ENCODE data around the gene ACAT2.
"Not testable (repeated sequence)": the region's sequence is repeated elsewhere in the genome, so short reads cannot be mapped to it uniquely, and the experiment has no call there.

Gene ACAT2

GRCh38 chr6:159816775-159817174 lies 54.9 kb downstream of the ACAT2 start:
- not testable (repeated sequence) for DNase-seq

DNA sequence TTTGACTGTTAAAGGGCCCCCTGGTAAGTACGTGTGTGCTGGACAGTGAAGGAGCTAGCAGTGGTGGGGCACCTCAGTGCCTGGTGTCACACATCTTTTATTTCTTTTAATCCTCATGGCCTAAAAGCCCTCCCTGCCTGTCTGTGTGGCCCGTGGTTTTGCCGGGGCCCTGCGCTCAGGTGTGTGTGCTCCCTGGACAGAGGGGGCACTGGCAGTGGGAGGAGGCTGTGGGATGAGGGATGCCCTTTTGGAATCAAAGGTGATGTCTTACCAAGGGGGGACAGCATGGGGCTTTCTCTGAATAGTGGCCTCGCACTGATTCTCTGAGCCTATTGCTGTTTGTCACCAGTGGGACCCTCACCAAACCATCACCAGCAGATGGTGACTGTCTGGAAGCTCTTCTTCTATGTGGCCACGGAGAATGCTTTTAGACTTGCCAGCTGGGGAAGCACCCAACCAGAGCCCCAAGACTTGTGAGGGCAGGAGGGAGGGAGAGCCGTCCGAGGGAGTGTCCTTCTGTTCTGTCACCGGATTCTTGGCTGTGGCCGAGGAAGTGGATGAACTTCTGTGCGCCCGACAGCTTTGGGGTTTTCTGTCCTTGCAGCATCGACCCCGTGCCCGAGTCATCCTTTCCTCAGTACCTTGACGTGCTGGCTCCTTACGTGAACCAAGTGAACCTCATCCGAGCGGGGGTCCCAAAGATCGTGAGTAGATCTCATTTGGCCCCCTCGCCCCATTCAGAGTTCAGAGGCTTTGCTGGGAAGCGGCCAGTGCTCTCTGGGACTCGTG lies 56.3 kb downstream of the ACAT2 start:
- DNase-seq, result no peak

- DNase-seq, result no peak
Measured at GRCh38 chr6:159819098-159819497, 57.3 kb downstream of the ACAT2 start.

- peak; percentile 66 for DNase-seq
Measured at GRCh38 chr6:159819932-159820640, 58.2 kb downstream of the ACAT2 start.

DNA sequence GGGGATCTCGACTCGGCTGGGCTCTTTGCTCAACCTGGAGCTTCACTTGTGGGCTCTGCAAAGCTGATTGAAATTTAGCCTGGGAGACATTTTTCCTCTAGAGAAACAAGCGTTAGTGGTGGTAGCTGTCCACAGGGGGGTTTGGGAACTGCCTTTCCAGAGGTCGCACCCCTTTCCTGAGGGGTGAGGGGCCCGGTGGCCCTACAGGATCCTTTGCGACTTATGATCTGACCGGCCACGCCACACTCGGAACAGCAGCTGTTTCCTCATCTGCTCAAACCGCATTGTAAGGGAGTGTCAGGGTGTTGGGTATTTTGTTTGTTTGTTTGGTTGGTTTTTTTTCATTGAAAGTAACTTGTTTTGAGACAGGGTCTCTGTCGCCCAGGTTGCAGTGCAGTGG lies 59.3 kb downstream of the ACAT2 start:
- no peak for DNase-seq

DNA sequence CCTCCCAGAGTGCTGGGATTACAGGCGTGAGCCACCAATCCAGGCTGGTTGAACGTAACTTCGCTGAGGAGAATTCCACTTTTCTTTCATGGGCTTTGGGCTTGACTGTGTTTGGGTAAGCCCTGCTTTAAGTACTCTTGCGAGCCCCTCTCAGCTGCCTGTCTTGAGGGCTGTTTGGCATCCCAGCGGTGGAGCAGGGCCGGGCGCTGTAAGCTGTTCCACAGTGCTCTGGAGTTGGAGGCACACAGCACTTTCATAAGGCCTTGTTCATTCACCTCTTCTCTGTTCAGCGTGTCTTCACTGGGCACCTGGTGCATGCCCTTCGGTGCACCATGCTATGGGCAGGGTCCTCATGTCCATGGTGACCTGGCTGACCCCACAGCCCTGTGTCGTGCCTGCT lies 59.9 kb downstream of the ACAT2 start:
- no peak for DNase-seq

GRCh38 chr6:159823953-159824352 lies 62.1 kb downstream of the ACAT2 start:
- no peak for DNase-seq

- not testable (repeated sequence) for DNase-seq
Measured at GRCh38 chr6:159824690-159825089, 62.8 kb downstream of the ACAT2 start.

GRCh38 chr6:159826004-159826403 lies 64.2 kb downstream of the ACAT2 start:
- DNase-seq, result no peak

DNA sequence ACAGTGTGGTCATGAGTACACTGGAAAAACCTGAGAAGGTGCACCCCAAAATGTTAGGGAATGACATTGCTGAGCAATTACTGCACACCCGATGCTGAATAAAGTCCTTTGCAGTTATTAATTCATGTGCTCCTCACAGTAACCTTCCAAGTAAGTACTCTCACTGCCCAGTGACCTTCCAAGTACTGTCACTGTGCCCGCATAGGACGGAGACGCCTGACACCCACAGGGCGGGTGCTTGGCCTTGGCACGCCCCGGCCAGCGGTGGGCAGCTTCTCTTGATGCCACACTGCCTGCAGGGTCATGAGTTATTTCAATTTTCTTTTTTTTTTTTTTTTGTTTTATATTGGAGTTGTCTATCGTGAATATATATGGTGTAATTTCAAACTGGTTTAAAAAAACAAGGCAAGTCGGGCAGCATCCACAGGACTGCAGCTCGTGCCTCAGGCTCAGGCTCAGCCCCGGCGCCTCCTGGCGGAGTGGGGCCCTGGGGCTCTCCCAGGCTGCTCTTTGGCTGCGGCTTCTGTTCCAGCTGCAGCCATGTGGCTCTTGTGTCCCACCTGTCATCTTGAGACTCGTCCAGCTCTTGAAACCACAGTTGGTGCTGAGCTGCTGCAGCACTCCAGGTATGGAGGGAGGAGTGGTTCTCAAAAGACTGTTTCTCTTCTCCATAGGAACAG lies 65.3 kb downstream of the ACAT2 start:
- DNase-seq, result no peak

DNA sequence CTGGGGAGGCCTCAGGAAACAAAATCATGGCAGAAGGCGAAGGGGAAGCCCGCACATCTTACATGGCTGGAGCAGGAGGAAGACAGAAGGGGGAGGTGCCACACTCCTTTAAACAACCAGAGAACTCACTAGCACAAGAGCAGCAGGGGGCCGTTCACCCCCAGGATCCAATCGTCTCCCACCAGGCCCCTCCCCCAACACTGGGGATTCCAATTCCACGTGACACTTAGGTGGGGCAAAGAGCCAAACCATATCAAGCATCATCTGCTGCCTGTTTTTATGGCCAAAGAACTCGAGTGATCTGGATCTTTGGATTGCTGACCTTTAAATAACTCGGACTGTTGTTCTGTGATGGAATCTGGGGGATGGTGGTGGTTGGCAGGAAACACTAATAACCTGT lies 66.2 kb downstream of the ACAT2 start:
- no peak for DNase-seq

Data from CD4-positive, alpha-beta T cell treated with Interleukin-17A for 4 hours (primary cell).